Psoas muscle (tissue), 8 donors: Measurements from ENCODE around the gene SPOPL. TPM values are rescaled to one million over a fixed set of nuclear protein-coding genes. Genes with fewer than 3 reads are reported as not detected.

Experiments
- ATAC-seq, 4 donors: fragments of 200-7000 bp; cut with Tn5 transposase; one replicate each; pipeline ENCODE4 v1.9.1; 2020; ENCODE audit warnings: moderate library complexity in 3 of 4, mild to moderate bottlenecking in 2 of 4
- DNase-seq, 2 donors: peaks; one replicate each; pipeline ENCODE4 v3.0.0-alpha.2; 2020
- H3K27ac ChIP-seq: fragments of 200-600 bp; one replicate; pipeline ENCODE4 v1.8.0; 2022
- H3K27me3 ChIP-seq, 3 donors: fragments of 200-600 bp in 1 of 3; one replicate each; pipeline versions ENCODE4 v1.6.1 to v1.8.0; 2013 to 2022; ENCODE audit warnings: low read length in 2 of 3, mild to moderate bottlenecking in 2 of 3, moderate library complexity in 1 of 3; ENCODE audit not compliant: insufficient read depth in 3 of 3
- H3K36me3 ChIP-seq, 2 donors: fragments of 200-600 bp in 1 of 2; one replicate each; pipeline versions ENCODE4 v1.6.1 to v1.8.0; 2013 to 2022; ENCODE audit warnings: low read depth in 1 of 2, mild to moderate bottlenecking in 1 of 2, moderate library complexity in 1 of 2; ENCODE audit not compliant: insufficient read depth in 1 of 2
- H3K4me1 ChIP-seq: fragments of 200-600 bp; one replicate; pipeline ENCODE4 v1.8.0; 2022
- H3K4me3 ChIP-seq: fragments of 200-600 bp; one replicate; pipeline ENCODE4 v1.8.0; 2022; ENCODE audit warnings: mild to moderate bottlenecking
- H3K9me3 ChIP-seq: fragments of 200-600 bp; one replicate; pipeline ENCODE4 v1.8.0; 2022
- CTCF ChIP-seq: fragments of 200-600 bp; IDR thresholded peaks from one replicate; pipeline ENCODE4 v1.8.0; 2022; ENCODE audit warnings: antibody characterized with exemption
- WGBS, 3 donors: extraction: QIAGEN DNeasy Blood & Tissue Kit; methylation state at CpG; one replicate each; pipeline versions ENCODE4 v1.1.6 to v1.1.7; 2013; 5-methylcytosine and 5-hydroxymethylcytosine counted together
- intact Hi-C, 2 donors: fragments of 100-400 bp; cut with DNase I; formaldehyde crosslinking; loops; one replicate each; pipeline versions ENCODE4 v1.11.0 to v1.14.2; 2022
- polyA plus RNA-seq, 3 donors: library from polyadenylated mRNA; stranded (reverse); fragments of 200-250 nt; gene quantifications; one replicate each; pipeline ENCODE4 v1.2.3, GENCODE V29; 2013
- total RNA-seq, 4 donors: library from RNA; stranded (reverse); fragmentation: NEBNext Ultra II Directional in 2 of 4; extraction: Animal tissue kit (Norgen Biotek cat#: 25700) in 2 of 4; gene quantifications; one replicate each; pipeline versions ENCODE4 v1.2.1 to v1.2.4, GENCODE V29; 2021 to 2023
- donor health status: healthy with polysubstance abuse.
- donor health status: DM: no; HTN: no; CAD: no; lungs with moderate emphysema.
- donor health status: Bipolar disorder and iron deficiency.
- donor health status: healthy.
- donor health status: DM: yes; HTN: yes; CAD: no.
- donor health status: DM: no; HTN: no; CAD: no.
- donor health status: DM: no; HTN: no; CAD: no.
- donor health status: DM: yes; HTN: yes; CAD: no.

Gene SPOPL
- total and polyA plus RNA-seq, 7 donors, result 3.0 to 19.0 (median 10.7) TPM

GRCh38 chr2:138496096-138496651 lies 5.4 kb upstream of the SPOPL start:
- Histone ChIP-seq H3K9me3 (no peaks in the 10 kb centered on the region), H3K27ac (no peak overlapping the region), H3K4me3 (no peak overlapping the region), H3K27me3 (no peaks in the 10 kb centered on the region), H3K4me1 (peaks cover 14% of the 10 kb centered on the region), H3K36me3 (peaks cover 2 to 7% of the 10 kb centered on the region in 2 donors)
- TF ChIP-seq CTCF, result no peak
- ATAC-seq (peak in 1 of 4 donors; percentile 18), DNase-seq (no peak)
- intact Hi-C loops, result no loop called here
- WGBS, 3 donors, result 70 to 78% (median 71%) methylated on average over 4 of the region's 4 CpGs

- TF ChIP-seq CTCF, result no peak
- no peaks in the 10 kb centered on the region for H3K9me3 ChIP-seq
- no peaks in the 10 kb centered on the region for H3K27me3 ChIP-seq
- ATAC-seq (no peak), DNase-seq (no peak)
- H3K27ac ChIP-seq, result no peak overlapping the region
- intact Hi-C loops, result no loop called here
- no peak overlapping the region for H3K4me3 ChIP-seq
- WGBS, 3 donors, result 98 to 100% (median 99%) methylated on average over 4 of the region's 4 CpGs
- peaks cover 2 to 7% of the 10 kb centered on the region in 2 donors for H3K36me3 ChIP-seq
- peaks cover 14% of the 10 kb centered on the region for H3K4me1 ChIP-seq
Observed at GRCh38 chr2:138497294-138497693, 4.3 kb upstream of the SPOPL start.

- 74 to 87% (median 82%) methylated on average over 4 of the region's 4 CpGs for WGBS, 3 donors
- DNase-seq (no peak), ATAC-seq (no peak)
- no peak for TF ChIP-seq CTCF
- no peak overlapping the region for H3K27ac ChIP-seq
- no peak overlapping the region for H3K4me3 ChIP-seq
- peaks cover 33% of the 10 kb centered on the region for H3K4me1 ChIP-seq
- H3K36me3 ChIP-seq, result peaks cover 2 to 7% of the 10 kb centered on the region in 2 donors
- no peaks in the 10 kb centered on the region for H3K9me3 ChIP-seq
- H3K27me3 ChIP-seq, result no peaks in the 10 kb centered on the region
- intact Hi-C loops, result loop anchor here in 1 of 2 donors (10.0 kb wide), 1 partner anchor 55 kb away; no protein-coding TSS in a partner anchor
Observed at GRCh38 chr2:138499684-138500083, 1.9 kb upstream of the SPOPL start.

- Histone ChIP-seq H3K27me3 (no peaks in the 10 kb centered on the region), H3K27ac (peak overlapping the region; percentile 95), H3K36me3 (peaks cover 2 to 7% of the 10 kb centered on the region in 2 donors), H3K4me1 (peaks cover 37% of the 10 kb centered on the region), H3K4me3 (peak overlapping the region; percentile 94), H3K9me3 (no peaks in the 10 kb centered on the region)
- ATAC-seq (peak; percentile 33 to 51 (median 41)), DNase-seq (peak; percentile 25 to 55)
- intact Hi-C loops, result loop anchor here in 1 of 2 donors (10.0 kb wide), 1 partner anchor 54 kb away; no protein-coding TSS in a partner anchor
- WGBS, 3 donors, result 34 to 39% (median 35%) methylated on average over 20 of the region's 20 CpGs
- no peak for TF ChIP-seq CTCF
Observed at GRCh38 chr2:138500592-138501424, 762 bp upstream of the SPOPL start.
